Posterior vena cava (tissue), 2 donors: ENCODE results near the gene PDE7B. TPM values are rescaled to one million over a fixed set of nuclear protein-coding genes. Genes with fewer than 3 reads are reported as not detected.
"Not testable (repeated sequence)": the region's sequence is repeated elsewhere in the genome, so short reads cannot be mapped to it uniquely, and the experiment has no call there.

Experiments
- DNase-seq: peaks from one replicate; pipeline ENCODE4 v3.0.0-alpha.2; 2020; ENCODE audit warnings: low spot score
- intact Hi-C, 2 donors: fragments of 100-400 bp; cut with DNase I; formaldehyde crosslinking; loops; one replicate each; pipeline versions ENCODE4 v1.14.1 to v1.14.2; 2022 to 2023
- total RNA-seq, 2 donors: library from RNA; stranded (reverse); fragmentation: NEBNext Ultra II Directional; extraction: Animal tissue kit (Norgen Biotek cat#: 25700); gene quantifications; one replicate each; pipeline ENCODE4 v1.2.1, GENCODE V29; 2021
- donor health status: DM: yes; HTN: yes; CAD: no.
- donor health status: DM: yes; HTN: yes; CAD: no.

The PDE7B gene
- total RNA-seq, 2 donors from 2014 or later: 5.9 to 7.2 TPM

DNA sequence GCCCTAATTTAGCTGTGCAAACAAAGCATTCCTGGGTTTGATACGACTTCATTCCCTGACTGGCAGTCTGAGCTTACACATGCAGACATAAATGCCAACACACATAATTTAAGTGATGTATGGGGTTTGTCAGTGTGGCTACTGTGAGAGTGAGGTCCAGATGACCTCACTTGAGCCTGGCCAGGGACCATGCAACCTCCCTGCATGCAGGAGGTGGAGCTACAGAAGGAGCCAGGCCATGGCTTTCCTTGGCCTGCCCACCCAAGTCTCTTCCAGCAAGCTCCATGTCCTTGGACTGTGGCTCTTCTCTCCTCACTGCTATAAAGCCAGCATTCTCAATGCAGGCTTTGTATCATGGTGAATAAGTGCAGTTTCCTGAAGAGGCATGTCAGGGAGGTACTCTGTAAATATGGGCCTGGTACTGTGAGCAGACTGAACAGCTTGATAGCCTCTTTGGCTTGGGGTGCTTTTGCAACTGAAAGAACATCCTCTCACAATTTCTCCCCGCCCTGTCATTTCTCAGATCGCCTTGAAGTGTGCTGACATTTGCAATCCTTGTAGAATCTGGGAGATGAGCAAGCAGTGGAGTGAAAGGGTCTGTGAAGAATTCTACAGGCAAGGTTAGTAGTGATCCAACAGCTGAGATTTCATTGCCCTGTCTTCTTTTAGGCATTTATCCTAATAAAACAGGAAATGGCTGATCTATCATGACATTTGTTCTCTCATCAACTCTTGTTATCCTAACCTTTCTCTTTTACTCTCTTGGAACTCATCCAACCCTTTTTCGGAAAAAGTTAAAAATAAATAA is 329.4 kb downstream of the PDE7B start:
- intact Hi-C loops: no loop called here
- no peak for DNase-seq

DNA sequence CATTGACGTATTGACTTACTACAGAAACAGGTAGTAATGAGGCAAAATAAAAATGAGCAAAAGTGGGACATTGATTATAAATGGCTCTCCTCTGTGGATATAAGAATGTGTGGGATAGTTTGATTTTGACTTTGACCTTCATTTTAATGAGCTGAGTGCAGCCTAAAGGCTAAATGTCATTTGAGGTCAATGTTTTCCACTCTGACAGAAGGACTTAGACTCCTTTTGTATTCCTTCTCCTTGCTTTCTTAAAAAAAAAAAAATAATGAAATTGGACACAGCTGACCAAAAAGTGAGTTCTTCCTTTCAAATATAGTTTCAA is 330.0 kb downstream of the PDE7B start:
- intact Hi-C loops: no loop called here
- DNase-seq: no peak

DNA sequence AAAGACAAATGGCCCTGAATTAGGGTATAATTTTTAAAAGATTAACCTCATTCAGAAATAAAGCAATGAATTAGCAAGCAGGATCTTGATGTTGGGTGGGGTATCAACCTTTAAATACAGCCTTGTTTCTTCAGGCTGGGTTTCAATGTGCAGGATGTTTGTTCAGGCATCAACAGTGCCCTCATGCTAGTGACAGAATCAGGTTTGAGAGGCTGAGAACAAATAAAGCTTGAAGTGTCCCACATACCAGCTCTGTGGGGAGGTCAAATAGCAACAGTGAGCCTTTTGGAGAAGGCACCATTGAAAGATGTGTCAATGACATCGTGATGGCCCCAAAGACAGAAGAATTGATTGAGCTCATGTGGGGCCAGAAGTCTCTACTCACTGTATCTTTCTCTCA is 330.4 kb downstream of the PDE7B start:
- intact Hi-C loops: no loop called here

DNA sequence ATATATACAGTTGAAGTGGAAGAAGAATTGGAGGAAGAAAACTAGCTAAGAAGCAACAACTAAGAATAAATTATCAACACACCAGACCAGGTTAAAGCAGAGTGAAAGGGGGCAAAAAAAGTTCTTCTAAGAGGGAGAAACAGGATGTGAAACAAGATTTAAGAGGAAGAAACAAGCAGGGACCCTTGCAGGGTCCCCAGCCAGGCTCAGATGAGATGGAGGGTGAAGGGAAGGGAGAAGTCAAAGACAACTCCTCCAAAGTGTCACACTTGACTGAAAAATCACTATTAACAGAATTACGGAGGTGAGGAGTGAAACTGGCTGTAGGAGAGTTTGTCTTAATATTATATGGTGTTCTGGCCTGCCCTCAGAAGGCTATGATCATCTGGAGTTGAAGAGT is 333.2 kb downstream of the PDE7B start:
- DNase-seq: no peak
- intact Hi-C loops: no loop called here

More for the DNA sequence above, 330.4 kb downstream of the PDE7B start:
- DNase-seq: no peak

DNA sequence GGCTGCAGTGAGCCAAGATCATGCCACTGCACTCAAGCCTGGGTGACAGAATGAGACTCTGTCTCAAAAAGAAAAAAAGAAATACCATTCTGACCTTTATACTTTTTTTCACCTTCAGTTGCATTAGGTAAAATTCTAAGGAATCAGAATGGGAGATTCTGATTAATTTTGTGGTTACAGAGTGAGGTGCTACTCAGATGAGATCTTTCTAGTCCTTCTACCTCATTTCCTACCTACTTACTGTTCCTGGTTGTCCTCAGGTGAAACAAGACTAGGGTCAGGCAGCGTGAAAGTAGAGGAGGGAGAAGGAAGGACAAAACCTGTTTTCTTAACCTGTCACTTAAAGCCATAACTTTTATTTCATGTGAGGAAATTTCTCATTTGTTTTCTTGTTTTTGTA is 334.9 kb downstream of the PDE7B start:
- no peak for DNase-seq
- intact Hi-C loops: no loop called here

DNA sequence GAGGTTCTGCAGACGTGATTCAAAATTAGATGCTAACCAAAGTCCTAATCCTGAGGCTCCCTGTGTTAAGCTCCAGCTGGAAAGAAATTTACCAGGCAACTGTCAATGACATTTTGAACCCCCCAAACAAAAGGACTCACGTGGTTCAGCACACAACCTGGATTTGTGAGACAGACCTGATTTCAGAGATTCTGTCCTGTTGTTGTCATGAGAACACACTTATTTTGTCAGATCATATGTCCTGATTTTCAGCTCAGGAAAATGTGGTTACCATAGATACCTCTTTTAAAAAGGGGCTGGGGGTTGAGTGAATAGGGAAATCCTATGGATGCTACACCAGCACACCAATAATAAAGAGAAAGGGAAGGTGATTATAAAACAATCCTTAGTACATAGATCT is 337.0 kb downstream of the PDE7B start:
- no peak for DNase-seq
- intact Hi-C loops: no loop called here

DNA sequence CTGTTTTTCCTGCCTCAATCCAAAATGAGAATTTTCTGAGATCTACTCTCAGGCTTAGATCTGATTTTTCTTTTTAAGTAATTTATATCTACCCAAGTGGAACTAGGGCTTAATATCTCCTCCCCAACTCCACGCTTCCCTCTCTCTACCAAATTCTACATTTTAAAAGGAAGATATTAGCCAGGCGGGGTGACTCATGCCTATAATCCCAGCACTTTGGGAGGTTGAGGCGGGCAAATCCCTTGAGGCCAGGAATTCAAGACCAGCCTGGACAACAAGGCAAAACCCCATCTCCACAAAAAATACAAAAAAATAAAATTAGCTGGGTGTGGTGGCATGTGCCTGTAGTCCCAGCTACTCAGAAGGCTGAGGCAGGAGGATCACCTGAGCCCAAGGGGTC is 337.6 kb downstream of the PDE7B start:
- no peak for DNase-seq
- intact Hi-C loops: no loop called here

DNA sequence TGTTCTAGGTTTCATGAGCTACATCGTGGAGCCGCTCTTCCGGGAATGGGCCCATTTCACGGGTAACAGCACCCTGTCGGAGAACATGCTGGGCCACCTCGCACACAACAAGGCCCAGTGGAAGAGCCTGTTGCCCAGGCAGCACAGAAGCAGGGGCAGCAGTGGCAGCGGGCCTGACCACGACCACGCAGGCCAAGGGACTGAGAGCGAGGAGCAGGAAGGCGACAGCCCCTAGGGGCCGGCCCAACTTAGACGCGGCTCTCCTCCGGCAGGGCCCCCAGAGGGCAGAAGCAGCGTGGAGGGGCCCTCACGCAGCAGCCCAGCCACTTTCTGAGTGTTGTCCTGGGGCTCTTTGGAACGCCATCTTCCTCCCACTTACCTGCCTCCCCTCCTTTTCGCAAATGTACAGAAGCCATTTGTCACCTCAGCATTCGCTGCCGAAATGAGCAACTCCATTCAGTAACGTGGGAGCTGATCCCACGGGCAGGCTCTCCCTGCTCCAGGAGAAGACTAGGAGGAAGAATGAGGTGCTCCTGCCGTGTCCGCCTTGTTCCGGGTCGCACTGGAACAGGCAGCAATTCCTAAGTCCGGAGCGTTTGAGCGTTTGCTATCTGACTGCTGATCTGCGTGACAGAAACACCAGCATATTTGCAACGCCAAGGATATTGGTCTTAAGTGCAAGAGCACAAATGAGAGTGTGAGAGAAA is 340.3 kb downstream of the PDE7B start:
- intact Hi-C loops: no loop called here

DNA sequence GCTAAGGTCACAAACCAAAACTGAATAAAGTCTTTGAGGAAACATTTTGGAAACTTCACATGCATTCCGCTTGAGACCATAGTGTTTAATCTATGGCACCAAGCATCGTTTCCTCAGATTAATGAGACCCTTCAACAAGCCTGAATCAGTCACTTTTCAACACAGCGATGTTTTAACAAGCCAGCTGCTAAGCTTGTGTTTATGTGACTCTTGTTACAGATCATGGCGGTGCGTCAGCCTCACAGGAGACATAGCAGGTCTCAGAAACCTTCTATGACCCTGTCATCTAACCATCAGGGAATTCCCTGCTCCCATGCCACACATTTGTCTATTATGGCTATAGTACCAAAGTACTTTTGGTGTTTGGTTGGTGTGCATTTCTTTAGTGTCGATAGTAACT is 341.4 kb downstream of the PDE7B start:
- intact Hi-C loops: no loop called here
- no peak for DNase-seq

More for the DNA sequence above, 340.3 kb downstream of the PDE7B start:
- DNase-seq: no peak

DNA sequence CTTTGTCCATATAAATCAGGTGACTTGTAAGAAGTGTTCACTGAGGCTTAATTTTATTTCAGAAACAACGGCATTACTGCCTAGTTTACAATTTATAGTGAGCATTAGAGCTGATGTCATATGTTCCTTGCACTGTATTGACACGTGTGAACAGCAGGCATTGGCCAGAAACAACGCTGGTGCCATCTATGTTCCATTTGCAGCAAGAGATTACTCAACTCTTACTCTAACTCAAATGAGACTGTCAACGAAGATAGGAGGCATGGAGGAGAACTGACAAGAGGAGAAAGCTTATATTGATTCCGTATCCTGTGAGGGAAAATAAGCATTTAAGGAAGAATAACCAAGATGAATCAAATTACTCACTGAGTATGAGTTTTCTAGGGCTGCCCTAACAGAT is 350.2 kb downstream of the PDE7B start:
- intact Hi-C loops: no loop called here
- no peak for DNase-seq

DNA sequence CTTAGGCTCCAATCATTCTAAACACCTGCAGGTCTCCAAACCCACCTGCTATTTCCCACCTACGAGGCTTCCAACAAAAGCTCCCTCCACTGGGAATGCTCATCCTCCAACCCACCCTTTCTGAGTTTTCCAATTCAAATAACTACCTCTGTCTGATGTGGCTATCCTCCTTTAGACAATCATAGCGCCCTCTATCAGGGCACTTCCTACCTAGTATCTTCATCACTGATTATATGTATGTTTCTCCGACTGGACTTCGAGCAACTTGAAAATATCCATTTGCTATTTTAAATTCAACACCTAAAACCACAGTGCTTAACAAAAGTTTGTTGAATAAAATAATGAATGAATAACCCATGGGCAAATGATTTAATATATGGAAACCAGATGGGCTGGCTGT is 357.3 kb downstream of the PDE7B start:
- intact Hi-C loops: no loop called here

DNA sequence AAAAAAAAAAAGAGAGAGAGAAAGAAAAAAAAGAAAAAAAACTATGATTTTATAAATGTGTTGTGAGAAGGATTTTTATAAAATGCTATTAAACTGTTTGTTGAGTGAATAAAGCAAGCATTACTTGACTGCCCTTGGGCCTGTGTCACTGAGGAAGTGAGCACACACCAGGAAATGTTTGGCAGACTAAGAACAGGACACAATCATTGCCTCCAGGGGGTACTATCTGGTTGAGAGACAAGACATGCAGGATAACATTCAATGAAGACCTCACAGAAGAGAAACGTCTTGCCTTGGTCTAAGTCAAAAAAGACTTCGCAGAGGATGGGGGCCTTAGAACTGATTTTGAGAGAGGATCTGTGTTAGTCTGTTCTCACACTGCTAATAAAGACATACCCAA is 358.0 kb downstream of the PDE7B start:
- intact Hi-C loops: no loop called here
- DNase-seq: no peak

More for the DNA sequence above, 357.3 kb downstream of the PDE7B start:
- DNase-seq: no peak

DNA sequence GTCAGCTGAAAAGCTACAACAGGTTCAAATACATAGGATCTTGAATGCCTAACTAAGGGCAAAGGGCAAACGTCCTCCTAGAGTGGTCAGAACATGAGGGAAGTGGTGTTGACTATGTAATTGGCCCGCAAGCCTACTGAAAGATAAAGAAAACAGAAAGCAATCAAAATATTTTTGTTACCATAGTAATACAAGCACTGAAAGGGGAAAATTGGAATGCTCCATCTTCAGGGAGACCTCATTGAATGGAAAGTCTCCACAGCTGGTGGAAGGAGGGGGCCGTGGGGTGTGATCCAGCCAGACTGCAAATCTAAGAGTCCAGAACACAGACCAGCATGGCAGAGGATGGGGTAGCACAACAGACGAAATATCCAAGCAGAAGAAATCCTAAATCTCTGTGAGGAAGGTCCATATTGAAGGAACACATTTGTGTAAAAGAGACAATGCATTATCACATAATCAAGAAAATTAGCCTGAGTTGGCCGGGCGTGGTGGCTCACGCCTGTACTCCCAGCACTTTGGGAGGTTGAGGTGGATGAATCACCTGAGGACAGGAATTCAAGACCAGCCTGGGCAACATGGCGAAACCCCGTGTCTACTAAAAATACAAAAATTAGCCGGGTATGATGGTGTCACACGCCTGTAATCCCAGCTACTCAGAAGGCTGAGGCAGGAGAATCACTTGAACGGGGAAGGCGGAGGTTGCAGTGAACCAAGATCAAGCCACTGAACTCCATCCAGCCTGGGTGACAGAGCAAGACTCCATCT is 359.1 kb downstream of the PDE7B start:
- intact Hi-C loops: no loop called here

DNA sequence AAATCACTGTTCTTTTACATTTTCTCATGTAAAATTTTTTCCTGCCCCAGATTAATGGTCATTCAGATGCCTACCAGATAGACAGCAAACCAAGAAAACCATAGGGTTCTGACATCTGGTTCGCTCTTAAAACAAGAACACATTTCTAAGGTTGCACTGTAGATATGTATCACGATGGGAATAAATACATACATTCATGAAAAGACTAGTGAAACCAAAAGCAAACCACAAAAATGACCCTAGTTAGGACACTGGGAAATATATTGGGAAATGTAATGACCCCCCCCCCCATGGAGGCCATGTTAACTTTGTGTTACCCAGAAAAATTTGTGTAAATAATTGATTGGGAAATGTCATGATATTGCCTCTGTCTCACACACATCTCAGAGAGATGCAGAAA is 361.1 kb downstream of the PDE7B start:
- intact Hi-C loops: no loop called here
- no peak for DNase-seq

More for the DNA sequence above, 359.1 kb downstream of the PDE7B start:
- no peak for DNase-seq

DNA sequence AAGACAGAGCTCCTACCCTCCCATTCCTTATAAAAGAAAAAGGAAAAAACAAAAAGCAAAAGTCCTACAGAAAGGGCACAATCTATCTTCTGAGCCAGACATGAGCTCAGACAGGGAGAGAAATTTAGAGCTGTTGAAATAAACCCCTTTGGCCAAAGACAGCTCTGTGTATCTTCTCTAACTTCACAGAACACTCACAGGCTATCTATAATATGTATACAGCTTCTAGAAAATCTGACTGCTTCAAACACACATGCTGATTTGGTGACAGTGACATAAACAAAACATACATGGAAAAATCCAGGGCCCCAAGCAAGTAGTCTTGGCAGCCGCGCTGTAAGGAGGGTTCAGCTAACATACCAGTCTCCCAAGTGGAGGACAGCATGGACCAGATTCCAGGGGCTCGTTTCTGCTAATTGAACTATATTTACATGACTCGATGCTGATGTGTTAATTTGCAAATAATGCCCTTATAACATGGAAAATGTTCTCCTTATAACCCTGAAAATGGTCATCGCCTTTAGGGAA is 361.6 kb downstream of the PDE7B start:
- intact Hi-C loops: no loop called here
- no peak for DNase-seq

DNA sequence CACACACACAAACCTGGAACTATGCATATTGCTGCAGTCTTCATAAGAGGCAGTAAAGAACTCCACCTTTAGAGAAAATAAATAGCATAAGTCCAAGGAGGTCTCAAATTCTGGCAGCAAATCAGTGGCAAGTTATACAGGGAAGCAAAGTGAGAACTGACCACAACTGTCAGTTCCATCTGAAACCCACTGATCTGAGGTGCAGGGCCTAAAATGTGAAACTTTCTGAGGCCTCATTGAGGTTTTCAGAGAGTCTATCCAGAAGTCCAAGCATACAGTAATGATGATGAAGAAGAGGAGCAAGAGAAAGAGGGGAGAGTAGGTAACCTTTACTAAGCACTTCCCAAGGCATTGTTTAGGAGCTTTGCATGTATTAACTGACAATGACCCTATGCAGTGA is 362.4 kb downstream of the PDE7B start:
- intact Hi-C loops: no loop called here
- DNase-seq: no peak

DNA sequence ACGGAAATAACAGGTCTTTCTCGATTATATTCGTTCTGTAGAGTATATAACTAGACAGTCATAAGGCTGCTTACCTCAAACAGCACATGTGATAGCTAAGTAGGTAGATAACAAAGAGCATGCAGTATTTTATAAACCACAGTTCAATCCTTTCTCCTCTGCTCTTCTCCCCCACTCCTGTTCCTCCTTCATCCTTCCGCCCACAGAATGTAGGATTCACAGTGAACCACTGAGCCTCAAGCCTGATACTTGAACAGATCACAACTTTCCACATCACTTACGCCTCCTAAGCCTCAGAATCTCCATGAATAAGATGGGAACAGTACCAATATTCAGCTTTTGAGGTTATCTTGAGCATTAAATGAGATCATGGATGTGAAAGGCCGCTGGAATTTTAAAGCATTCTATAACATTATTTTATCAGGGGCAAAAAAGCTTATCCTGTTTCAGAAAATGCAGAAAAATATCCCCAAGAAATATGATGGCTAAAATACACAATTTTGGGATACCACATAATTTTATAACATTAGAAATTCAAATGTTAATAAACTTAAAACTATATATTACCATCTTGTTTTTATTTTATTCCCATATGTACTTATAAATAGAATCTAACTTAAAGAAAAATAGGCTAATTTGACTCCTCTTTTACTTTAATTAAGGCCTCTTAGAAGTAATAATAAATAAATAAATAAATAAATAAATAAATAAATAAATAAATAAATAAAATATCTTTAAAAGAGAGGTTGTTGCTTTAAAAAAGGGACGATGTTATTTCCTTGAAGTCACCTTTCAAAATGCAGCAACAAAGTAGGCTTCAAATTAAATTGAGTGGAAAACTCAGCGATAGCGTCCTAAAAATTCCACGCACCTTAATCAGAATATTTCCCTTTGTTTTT is 365.3 kb downstream of the PDE7B start:
- no peak for DNase-seq
- intact Hi-C loops: no loop called here

DNA sequence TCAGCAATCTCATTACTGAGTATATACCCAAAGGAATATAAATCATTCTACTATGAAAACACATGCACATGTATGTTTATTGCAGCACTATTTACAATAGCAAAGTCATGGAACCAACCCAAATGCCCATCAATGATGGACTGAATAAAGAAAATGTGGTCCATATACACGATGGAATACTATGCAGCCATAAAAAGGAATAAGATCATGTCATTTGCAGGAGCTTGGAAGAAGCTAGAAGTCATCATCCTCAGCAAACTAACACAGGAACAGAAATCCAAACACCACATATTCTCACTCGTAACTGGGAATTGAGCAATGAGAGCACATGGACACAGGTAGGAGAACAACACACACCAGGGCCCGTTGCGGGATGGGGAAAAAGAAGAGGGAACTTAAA is 373.5 kb downstream of the PDE7B start:
- not testable (repeated sequence) for DNase-seq
- intact Hi-C loops: loop anchor here (5.0 to 10.0 kb wide), 2 partner anchors 688 to 690 kb away; no protein-coding TSS in a partner anchor

DNA sequence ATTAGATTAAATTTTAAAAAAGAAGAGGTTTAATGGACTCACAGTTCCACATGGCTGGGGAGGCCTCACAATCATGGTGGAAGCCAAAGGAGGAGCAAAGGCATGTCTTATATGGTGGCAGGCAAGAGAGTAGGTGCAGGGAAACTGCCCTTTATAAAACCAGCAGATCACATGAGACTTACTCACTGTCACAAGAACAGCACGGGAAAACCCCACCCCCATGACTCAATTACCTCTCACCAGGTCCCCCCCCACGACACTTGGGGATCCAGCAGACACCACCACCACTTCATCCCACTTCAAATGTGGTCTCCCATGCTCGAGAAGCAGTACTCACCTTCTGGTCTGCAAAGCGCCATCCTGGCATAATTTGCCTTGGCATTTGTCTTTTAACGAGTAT is 374.0 kb downstream of the PDE7B start:
- intact Hi-C loops: loop anchor here (5.0 to 10.0 kb wide), 2 partner anchors 688 to 691 kb away; no protein-coding TSS in a partner anchor
- no peak for DNase-seq
